ENCODE measurements around the gene CCNO. TPM values are rescaled to one million over a fixed set of nuclear protein-coding genes. Genes with fewer than 3 reads are reported as not detected.

CCNO gene
- total and polyA plus RNA-seq, 2 experiments from 2014 or later, result not detected

DNA sequence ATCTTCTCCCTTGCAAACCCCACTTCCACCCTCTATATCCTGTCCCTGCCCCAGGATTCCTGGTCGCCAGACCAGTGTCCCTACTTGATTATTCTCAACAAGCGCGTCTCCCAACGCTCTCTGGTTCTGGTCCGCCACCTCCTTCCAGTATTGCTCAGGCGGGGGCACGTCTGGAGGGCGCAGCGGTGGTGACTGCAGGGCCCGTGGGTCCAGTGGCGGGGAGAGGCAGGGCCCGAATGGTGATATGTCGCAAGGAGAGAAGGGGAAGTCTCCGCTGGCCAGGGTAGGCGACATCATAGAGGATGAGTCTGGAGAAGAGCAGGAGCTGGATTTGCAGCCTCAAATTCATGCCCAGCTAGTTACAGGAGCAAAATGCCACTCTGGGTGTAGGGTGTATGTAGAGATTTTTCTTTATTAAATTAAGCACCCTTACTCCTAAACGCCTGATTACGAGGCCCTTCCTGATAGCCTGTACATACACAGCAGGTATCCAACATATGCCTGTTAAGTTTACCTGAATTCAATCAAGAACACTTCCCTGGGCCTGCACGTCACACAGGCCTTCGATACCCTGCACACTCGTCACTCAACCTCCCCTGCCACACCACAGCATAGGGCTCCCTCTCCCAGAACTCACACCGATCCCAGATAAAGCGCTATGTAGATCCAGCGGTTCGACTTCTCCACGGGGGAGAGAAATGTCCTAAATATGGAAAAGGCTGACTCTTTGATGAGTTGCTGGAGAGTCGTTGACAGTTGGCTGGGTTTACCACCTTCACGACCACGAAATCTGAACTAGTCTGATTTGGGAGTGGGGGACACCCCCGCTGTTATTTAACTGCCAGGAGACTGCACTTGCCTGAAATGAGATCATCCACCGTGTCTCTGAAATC, 11.1 kb downstream of the CCNO start (continued):
- no peak for TF ChIP-seq ZNF462 (CRISPR knock-in tag; IDR thresholded peaks at IDR 0.05)
- no peak for TF ChIP-seq CREB1 (CRISPR knock-in tag; IDR thresholded peaks at IDR 0.05; ENCODE audit: low read depth)
- no peak for TF ChIP-seq POLR2AphosphoS5 (IDR thresholded peaks at IDR 0.05; ENCODE audit: low read depth)
- peak; percentile 95 for TF ChIP-seq EZH2 (IDR thresholded peaks at IDR 0.05; ENCODE audit: low read depth, unreplicated experiment)
- no peak for TF ChIP-seq STAT1 (IDR thresholded peaks at IDR 0.05; ENCODE audit: unreplicated experiment)
- peak; percentile 97 for TF ChIP-seq EZH2phosphoT487 (IDR thresholded peaks at IDR 0.05; ENCODE audit: unreplicated experiment)

GRCh38 chr5:55220433-55221185, 12.8 kb downstream of the CCNO start:
- ATAC-seq (peak; percentile 83), DNase-seq (ENCODE audit: low spot score) (peak; percentile 83)
- peaks cover 2% of the 10 kb centered on the region; the same call in 1 of the 3 replicates for H3K9me3 Mint-ChIP-seq
- H3K4me1 ChIP-seq (ENCODE audit: insufficient read depth), result peaks cover 21% of the 10 kb centered on the region
- H3K9me2 ChIP-seq (ENCODE audit: insufficient read depth), result no peaks in the 10 kb centered on the region
- H3K27me3 Mint-ChIP-seq (ENCODE audit: insufficient read depth, low read depth, poor library complexity), result peaks cover 72% of the 10 kb centered on the region
- H3K4me3 ChIP-seq, result peak overlapping the region; percentile 71
- H3K4me3 Mint-ChIP-seq, result peak overlapping the region; percentile 84
- no peaks in the 10 kb centered on the region for H3K79me2 ChIP-seq (replicated peaks; ENCODE audit: insufficient read depth)
- H3K4me1 Mint-ChIP-seq, result peaks cover 42% of the 10 kb centered on the region
- no peak overlapping the region for H3K27ac Mint-ChIP-seq
- H3K36me3 ChIP-seq (ENCODE audit: insufficient read depth), result no peaks in the 10 kb centered on the region
- peak overlapping the region; percentile 97 for H2AFZ ChIP-seq
- H4K20me1 ChIP-seq (replicated peaks; ENCODE audit: insufficient read depth), result peaks cover 22% of the 10 kb centered on the region
- peaks cover 8% of the 10 kb centered on the region; the same call in 1 of the 2 replicates for H3F3A ChIP-seq (replicated peaks; ENCODE audit: low read depth)
- H3K36me3 Mint-ChIP-seq (ENCODE audit: low read depth), result no peaks in the 10 kb centered on the region
- H3K4me2 ChIP-seq, result peak overlapping the region; percentile 82
- H3K27me3 ChIP-seq (ENCODE audit: insufficient read depth), result peaks cover 78% of the 10 kb centered on the region
- H3K27ac ChIP-seq (ENCODE audit: low read depth), result no peak overlapping the region
- TF ChIP-seq JUNB (IDR thresholded peaks at IDR 0.05; ENCODE audit: unreplicated experiment) (no peak), ZNF331 (CRISPR knock-in tag; IDR thresholded peaks at IDR 0.05; ENCODE audit: low read depth) (no peak), EZH2phosphoT487 (IDR thresholded peaks at IDR 0.05; ENCODE audit: unreplicated experiment) (peak; percentile 38), EZH2 (IDR thresholded peaks at IDR 0.05; ENCODE audit: low read depth, unreplicated experiment) (peak; percentile 80), CREB1 (CRISPR knock-in tag; IDR thresholded peaks at IDR 0.05; ENCODE audit: low read depth) (no peak; the same call in 1 of the 2 replicates), NANOG (IDR thresholded peaks at IDR 0.05; ENCODE audit: borderline replicate concordance) (no peak), POLR2AphosphoS5 (IDR thresholded peaks at IDR 0.05; ENCODE audit: low read depth) (no peak)
- TF ChIP-seq, protein P1, sequence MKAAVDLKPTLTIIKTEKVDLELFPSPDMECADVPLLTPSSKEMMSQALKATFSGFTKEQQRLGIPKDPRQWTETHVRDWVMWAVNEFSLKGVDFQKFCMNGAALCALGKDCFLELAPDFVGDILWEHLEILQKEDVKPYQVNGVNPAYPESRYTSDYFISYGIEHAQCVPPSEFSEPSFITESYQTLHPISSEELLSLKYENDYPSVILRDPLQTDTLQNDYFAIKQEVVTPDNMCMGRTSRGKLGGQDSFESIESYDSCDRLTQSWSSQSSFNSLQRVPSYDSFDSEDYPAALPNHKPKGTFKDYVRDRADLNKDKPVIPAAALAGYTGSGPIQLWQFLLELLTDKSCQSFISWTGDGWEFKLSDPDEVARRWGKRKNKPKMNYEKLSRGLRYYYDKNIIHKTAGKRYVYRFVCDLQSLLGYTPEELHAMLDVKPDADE (IDR thresholded peaks at IDR 0.05), result no peak
- TF ChIP-seq, protein P2, sequence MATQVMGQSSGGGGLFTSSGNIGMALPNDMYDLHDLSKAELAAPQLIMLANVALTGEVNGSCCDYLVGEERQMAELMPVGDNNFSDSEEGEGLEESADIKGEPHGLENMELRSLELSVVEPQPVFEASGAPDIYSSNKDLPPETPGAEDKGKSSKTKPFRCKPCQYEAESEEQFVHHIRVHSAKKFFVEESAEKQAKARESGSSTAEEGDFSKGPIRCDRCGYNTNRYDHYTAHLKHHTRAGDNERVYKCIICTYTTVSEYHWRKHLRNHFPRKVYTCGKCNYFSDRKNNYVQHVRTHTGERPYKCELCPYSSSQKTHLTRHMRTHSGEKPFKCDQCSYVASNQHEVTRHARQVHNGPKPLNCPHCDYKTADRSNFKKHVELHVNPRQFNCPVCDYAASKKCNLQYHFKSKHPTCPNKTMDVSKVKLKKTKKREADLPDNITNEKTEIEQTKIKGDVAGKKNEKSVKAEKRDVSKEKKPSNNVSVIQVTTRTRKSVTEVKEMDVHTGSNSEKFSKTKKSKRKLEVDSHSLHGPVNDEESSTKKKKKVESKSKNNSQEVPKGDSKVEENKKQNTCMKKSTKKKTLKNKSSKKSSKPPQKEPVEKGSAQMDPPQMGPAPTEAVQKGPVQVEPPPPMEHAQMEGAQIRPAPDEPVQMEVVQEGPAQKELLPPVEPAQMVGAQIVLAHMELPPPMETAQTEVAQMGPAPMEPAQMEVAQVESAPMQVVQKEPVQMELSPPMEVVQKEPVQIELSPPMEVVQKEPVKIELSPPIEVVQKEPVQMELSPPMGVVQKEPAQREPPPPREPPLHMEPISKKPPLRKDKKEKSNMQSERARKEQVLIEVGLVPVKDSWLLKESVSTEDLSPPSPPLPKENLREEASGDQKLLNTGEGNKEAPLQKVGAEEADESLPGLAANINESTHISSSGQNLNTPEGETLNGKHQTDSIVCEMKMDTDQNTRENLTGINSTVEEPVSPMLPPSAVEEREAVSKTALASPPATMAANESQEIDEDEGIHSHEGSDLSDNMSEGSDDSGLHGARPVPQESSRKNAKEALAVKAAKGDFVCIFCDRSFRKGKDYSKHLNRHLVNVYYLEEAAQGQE (IDR thresholded peaks at IDR 0.05; ENCODE audit: unreplicated experiment), result no peak
